Fibroblast of mammary gland (primary cell): ENCODE results near the gene KRTAP5-5.

ENCODE experiments used
- DNase-seq: peaks from one replicate; pipeline ENCODE4 v3.0.0-alpha.2; 2010; ENCODE audit warnings: low read depth
- H3K4me3 ChIP-seq: 2 replicates; pipeline ENCODE4 v1.5.1; 2011; ENCODE audit warnings: low read depth, mild to moderate bottlenecking, low read length, moderate library complexity; ENCODE audit not compliant: control insufficient read depth
- CTCF ChIP-seq: conservative IDR thresholded peaks from 2 replicates; pipeline ENCODE4 v1.5.1; 2011; ENCODE audit warnings: low read depth, low read length, inconsistent platforms; ENCODE audit not compliant: control insufficient read depth, insufficient read depth

Gene KRTAP5-5

GRCh38 chr11:1673446-1674172, 44.0 kb downstream of the KRTAP5-5 start:
- H3K4me3 ChIP-seq, result no peak overlapping the region
- no peak for TF ChIP-seq CTCF
- no peak for DNase-seq

GRCh38 chr11:1674173-1675131, 44.9 kb downstream of the KRTAP5-5 start:
- DNase-seq, result no peak
- H3K4me3 ChIP-seq, result no peak overlapping the region
- TF ChIP-seq CTCF, result no peak

- TF ChIP-seq CTCF, result no peak
- DNase-seq, result no peak
Measured at GRCh38 chr11:1675536-1676228, 46.1 kb downstream of the KRTAP5-5 start.

GRCh38 chr11:1676229-1676740, 46.7 kb downstream of the KRTAP5-5 start:
- no peak overlapping the region for H3K4me3 ChIP-seq
- TF ChIP-seq CTCF, result no peak
- no peak for DNase-seq

More at GRCh38 chr11:1675536-1676228, 46.1 kb downstream of the KRTAP5-5 start:
- no peak overlapping the region for H3K4me3 ChIP-seq

GRCh38 chr11:1679881-1680280, 50.3 kb downstream of the KRTAP5-5 start:
- DNase-seq, result no peak
- no peak overlapping the region for H3K4me3 ChIP-seq
- no peak for TF ChIP-seq CTCF
